Right lobe of liver (tissue), 6 donors: ENCODE results near the gene MDN1. TPM values are rescaled to one million over a fixed set of nuclear protein-coding genes. Genes with fewer than 3 reads are reported as not detected.
"Not testable (repeated sequence)": the region's sequence is repeated elsewhere in the genome, so short reads cannot be mapped to it uniquely, and the experiment has no call there.

Experiments
- ATAC-seq, 4 donors: fragments of 200-7000 bp; cut with Tn5 transposase; one replicate each; pipeline ENCODE4 v1.9.1; 2020; ENCODE audit warnings: mild to moderate bottlenecking in 4 of 4, moderate library complexity in 4 of 4
- DNase-seq, 3 donors: peaks; one replicate each; pipeline ENCODE4 v3.0.0-alpha.2; 2020
- H3K27ac ChIP-seq, 3 donors: fragments of 200-600 bp; one replicate each; pipeline ENCODE4 v1.8.0; 2022
- H3K27me3 ChIP-seq, 2 donors: fragments of 200-600 bp; one replicate each; pipeline ENCODE4 v1.8.0; 2022
- H3K36me3 ChIP-seq, 4 donors: fragments of 200-600 bp; sonication (generic) in 1 of 4; one replicate each; pipeline versions ENCODE4 v1.5.1 to v1.8.0; 2017 to 2022; ENCODE audit warnings: control low read depth in 1 of 4
- H3K4me1 ChIP-seq, 4 donors: fragments of 200-600 bp; sonication (generic) in 1 of 4; one replicate each; pipeline versions ENCODE4 v1.5.1 to v1.8.0; 2017 to 2022; ENCODE audit warnings: control low read depth in 1 of 4
- H3K4me3 ChIP-seq, 3 donors: fragments of 200-600 bp; one replicate each; pipeline ENCODE4 v1.8.0; 2022
- H3K9me3 ChIP-seq, 4 donors: fragments of 200-600 bp; sonication (generic) in 1 of 4; one replicate each; pipeline versions ENCODE4 v1.5.1 to v1.8.0; 2017 to 2022; ENCODE audit warnings: control low read depth in 1 of 4
- POLR2A ChIP-seq: fragments of 450-650 bp; IDR thresholded peaks from one replicate; pipeline ENCODE4 v1.6.1; 2017; ENCODE audit warnings: antibody characterized with exemption, mild to moderate bottlenecking
- WGBS: methylation state at CpG from one replicate; pipeline ENCODE4 v1.1.6; 2018; ENCODE audit warnings: low coverage, low lambda C conversion rate; ENCODE audit not compliant: insufficient coverage; ENCODE audit errors: missing lambda C conversion rate; 5-methylcytosine and 5-hydroxymethylcytosine counted together
- intact Hi-C, 2 donors: fragments of 100-400 bp; cut with DNase I; formaldehyde crosslinking; loops; one replicate each; pipeline versions ENCODE4 v1.11.2 to v1.14.1; 2022
- total RNA-seq, 6 experiments: library from RNA; depleted of rRNA in 2 of 6; stranded (reverse); fragments of >200 nt in 2 of 6; fragmentation: NEBNext Ultra II Directional in 3 of 6; extraction: Animal tissue kit (Norgen Biotek cat#: 25700) in 3 of 6; gene quantifications; one replicate each; pipeline versions ENCODE4 v1.1.0 to v1.2.4, GENCODE V29; 2016 to 2023
- TF ChIP-seq, protein P1 (sequence below), 4 donors: fragments of 200-600 bp in 3 of 4; fragments of 450-650 bp in 1 of 4; IDR thresholded peaks; one replicate each; pipeline versions ENCODE4 v1.5.1 to v1.8.0; 2016 to 2022; ENCODE audit warnings: antibody characterized with exemption in 4 of 4, mild to moderate bottlenecking in 2 of 4
- donor health status: DM: no; HTN: yes; CAD: no.
- donor health status: DM: no; HTN: no; CAD: no.
- donor health status: DM: no; HTN: no; CAD: no.
- donor health status: DM: no; HTN: yes; CAD: no.
- donor health status: DM: no; HTN: yes; CAD: no.

The MDN1 gene
- total RNA-seq, 6 experiments from 2014 or later: 13.8 to 49.6 (median 25.5) TPM

DNA sequence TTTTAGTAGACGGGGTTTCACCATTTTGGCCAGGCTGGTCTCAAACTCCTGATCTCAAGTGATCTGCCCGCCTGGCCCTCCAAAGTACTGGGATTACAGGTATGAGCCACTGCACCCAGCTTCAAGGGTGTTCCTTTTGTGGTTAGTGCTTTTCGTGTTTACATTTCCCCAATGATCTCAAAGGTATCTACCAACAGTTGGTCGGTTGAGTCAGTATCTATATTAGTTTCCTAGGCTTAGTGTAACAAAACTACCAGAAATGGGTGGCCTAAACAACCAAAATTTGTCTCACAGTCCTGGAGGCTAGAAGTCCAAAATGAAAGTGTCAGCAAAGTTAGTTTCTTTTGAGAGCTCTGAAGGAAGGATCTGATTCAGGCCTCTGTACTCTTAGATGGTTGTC is 40.1 kb upstream of the MDN1 start:
- H3K4me3 ChIP-seq: no peak overlapping the region
- intact Hi-C loops: no loop called here
- no peak for TF ChIP-seq POLR2A
- TF ChIP-seq, protein P1, sequence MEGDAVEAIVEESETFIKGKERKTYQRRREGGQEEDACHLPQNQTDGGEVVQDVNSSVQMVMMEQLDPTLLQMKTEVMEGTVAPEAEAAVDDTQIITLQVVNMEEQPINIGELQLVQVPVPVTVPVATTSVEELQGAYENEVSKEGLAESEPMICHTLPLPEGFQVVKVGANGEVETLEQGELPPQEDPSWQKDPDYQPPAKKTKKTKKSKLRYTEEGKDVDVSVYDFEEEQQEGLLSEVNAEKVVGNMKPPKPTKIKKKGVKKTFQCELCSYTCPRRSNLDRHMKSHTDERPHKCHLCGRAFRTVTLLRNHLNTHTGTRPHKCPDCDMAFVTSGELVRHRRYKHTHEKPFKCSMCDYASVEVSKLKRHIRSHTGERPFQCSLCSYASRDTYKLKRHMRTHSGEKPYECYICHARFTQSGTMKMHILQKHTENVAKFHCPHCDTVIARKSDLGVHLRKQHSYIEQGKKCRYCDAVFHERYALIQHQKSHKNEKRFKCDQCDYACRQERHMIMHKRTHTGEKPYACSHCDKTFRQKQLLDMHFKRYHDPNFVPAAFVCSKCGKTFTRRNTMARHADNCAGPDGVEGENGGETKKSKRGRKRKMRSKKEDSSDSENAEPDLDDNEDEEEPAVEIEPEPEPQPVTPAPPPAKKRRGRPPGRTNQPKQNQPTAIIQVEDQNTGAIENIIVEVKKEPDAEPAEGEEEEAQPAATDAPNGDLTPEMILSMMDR (IDR thresholded peaks at IDR 0.05): no peak
- H3K27ac ChIP-seq: no peak overlapping the region
- no peak for ATAC-seq
- no peaks in the 10 kb centered on the region for H3K4me1 ChIP-seq
- DNase-seq: no peak
- peaks cover 0 to 42% (median 19%) of the 10 kb centered on the region in 4 donors for H3K36me3 ChIP-seq
- WGBS: 79% methylated on average over 4 of the region's 4 CpGs
- no peaks in the 10 kb centered on the region for H3K9me3 ChIP-seq
- H3K27me3 ChIP-seq: no peaks in the 10 kb centered on the region

DNA sequence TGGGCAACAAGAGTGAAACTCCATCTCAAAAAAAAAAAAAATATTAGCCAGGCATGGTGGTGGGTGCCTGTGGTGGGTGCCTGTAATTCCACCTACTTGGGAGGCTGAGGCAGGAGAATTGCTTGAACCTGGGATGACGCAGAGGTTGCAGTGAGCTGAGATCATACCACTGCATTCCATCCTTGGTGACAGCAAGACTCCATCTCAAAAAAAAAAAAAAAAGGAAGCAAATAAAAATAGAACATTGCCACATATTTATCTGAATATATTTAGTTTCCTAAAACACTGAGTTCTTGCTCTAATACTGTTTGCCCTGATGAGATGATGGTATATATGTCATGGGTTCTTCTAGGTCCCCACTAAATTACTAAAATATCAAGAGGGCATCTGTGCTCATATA is 38.4 kb upstream of the MDN1 start:
- no peaks in the 10 kb centered on the region for H3K4me1 ChIP-seq

DNA sequence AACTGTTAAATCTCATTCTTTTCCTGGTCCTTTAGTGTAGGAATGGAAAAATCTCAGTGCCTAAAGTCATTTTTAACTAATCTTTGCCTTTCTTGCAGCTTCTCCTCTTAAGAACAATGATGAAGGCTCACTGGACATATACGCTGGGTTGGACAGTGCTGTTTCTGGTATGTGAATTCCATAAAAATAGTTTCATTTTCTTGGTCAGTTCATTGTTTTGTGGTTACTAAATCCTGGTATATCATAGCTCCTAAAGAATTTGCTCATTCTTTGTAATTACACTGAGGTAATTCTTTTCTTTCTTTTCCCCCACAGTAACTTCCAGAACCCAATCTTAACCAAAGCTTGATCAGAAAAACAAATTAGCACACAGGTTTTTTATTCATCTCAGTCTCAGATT is 33.5 kb upstream of the MDN1 start:
- Histone ChIP-seq H3K9me3 (no peaks in the 10 kb centered on the region), H3K4me3 (no peak overlapping the region), H3K36me3 (peaks cover 0 to 35% (median 12%) of the 10 kb centered on the region in 4 donors), H3K4me1 (no peaks in the 10 kb centered on the region), H3K27me3 (no peaks in the 10 kb centered on the region), H3K27ac (no peak overlapping the region)
- ATAC-seq (no peak), DNase-seq (no peak)
- TF ChIP-seq, protein P1 (IDR thresholded peaks at IDR 0.05): no peak
- TF ChIP-seq POLR2A: no peak
- WGBS: 100% methylated on average over 1 of the region's 1 CpG
- intact Hi-C loops: no loop called here

More for the DNA sequence above, 38.4 kb upstream of the MDN1 start:
- no peaks in the 10 kb centered on the region for H3K9me3 ChIP-seq
- DNase-seq: no peak
- intact Hi-C loops: no loop called here
- H3K27me3 ChIP-seq: no peaks in the 10 kb centered on the region
- no peak overlapping the region for H3K27ac ChIP-seq
- 100% methylated on average over 1 of the region's 1 CpG for WGBS
- H3K4me3 ChIP-seq: no peak overlapping the region
- no peak for ATAC-seq
- TF ChIP-seq POLR2A: no peak
- TF ChIP-seq, protein P1 (IDR thresholded peaks at IDR 0.05): no peak
- peaks cover 0 to 50% (median 26%) of the 10 kb centered on the region in 4 donors for H3K36me3 ChIP-seq

DNA sequence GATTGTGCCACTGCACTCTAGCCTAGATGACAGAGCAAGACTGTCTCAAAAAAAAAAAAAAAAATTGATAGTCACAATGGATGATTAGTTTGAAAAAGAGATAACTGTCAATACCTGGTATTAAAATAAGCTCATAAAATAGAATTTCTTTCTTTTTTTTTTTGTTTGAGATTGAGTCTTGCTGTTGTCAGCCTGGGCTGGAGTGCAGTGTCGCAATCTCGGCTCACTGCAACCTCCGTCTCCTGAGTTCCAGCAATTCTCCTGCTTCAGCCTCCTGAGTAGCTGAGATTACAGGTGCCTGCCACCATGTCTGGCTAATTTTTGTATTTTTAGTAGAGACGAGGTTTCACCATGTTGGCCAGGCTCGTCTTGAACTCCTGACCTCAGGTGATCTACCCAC is 27.9 kb upstream of the MDN1 start:
- ATAC-seq, H3K27me3 ChIP-seq, intact Hi-C loops, H3K9me3 ChIP-seq, DNase-seq, H3K4me1 ChIP-seq, H3K27ac ChIP-seq, H3K36me3 ChIP-seq, H3K4me3 ChIP-seq: not testable (repeated sequence)
- 100% methylated on average over 5 of the region's 5 CpGs for WGBS

DNA sequence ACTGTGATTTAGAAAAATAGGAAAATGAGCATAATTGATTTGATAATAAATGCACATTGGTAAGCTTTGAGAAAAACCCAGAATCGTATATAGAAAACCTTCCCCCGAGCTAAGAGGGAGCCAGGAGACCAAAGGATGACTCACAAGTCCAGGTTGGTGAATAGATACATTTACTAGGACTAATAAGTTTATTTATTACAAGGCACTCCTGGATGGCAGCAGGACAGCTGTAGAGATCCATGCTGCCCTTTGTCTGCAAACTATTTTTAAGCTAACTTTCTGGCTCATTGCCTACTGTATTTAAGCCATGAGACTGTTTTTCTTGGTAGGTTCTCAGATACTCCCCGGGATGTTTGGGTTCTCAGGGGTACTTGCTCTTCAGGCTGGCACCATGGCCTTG is 23.5 kb upstream of the MDN1 start:
- 73% methylated on average over 2 of the region's 3 CpGs for WGBS
- H3K36me3 ChIP-seq: peaks cover 0 to 9% (median 4%) of the 10 kb centered on the region in 4 donors
- H3K27ac ChIP-seq: no peak overlapping the region
- no peaks in the 10 kb centered on the region for H3K27me3 ChIP-seq
- intact Hi-C loops: no loop called here
- H3K4me3 ChIP-seq: no peak overlapping the region
- H3K4me1 ChIP-seq: no peaks in the 10 kb centered on the region
- TF ChIP-seq, protein P1 (IDR thresholded peaks at IDR 0.05): no peak
- no peak for TF ChIP-seq POLR2A
- DNase-seq (no peak), ATAC-seq (no peak)
- no peaks in the 10 kb centered on the region for H3K9me3 ChIP-seq
